Measurements from ENCODE around the gene BCR.

The BCR gene

GRCh38 chr22:23218053-23218866 lies 38.0 kb downstream of the BCR start:
- DNase-seq (ENCODE audit: low read depth): no peak

GRCh38 chr22:23218867-23219251 lies 38.5 kb downstream of the BCR start:
- no peak for DNase-seq (ENCODE audit: low read depth)

DNA sequence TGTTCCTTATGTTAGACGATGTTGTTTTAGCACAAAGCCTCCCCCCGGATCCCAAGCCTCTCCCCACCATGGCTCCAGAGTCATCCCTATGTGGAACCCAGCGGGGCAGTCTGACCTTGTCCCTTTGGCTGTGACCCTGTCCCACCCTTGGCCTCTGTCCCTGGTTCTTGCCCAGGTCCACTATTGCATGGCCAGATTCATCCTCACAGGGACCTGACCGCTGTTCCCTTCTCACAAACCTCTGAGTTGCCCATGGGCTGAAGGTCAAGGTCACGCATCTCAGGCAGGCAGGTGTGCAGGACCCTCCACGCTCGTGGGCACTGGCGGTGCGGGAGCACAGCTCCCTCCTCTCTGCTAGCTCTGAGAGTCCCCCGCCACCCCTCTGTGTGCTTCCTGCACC lies 39.0 kb downstream of the BCR start:
- DNase-seq (ENCODE audit: low read depth): no peak

DNA sequence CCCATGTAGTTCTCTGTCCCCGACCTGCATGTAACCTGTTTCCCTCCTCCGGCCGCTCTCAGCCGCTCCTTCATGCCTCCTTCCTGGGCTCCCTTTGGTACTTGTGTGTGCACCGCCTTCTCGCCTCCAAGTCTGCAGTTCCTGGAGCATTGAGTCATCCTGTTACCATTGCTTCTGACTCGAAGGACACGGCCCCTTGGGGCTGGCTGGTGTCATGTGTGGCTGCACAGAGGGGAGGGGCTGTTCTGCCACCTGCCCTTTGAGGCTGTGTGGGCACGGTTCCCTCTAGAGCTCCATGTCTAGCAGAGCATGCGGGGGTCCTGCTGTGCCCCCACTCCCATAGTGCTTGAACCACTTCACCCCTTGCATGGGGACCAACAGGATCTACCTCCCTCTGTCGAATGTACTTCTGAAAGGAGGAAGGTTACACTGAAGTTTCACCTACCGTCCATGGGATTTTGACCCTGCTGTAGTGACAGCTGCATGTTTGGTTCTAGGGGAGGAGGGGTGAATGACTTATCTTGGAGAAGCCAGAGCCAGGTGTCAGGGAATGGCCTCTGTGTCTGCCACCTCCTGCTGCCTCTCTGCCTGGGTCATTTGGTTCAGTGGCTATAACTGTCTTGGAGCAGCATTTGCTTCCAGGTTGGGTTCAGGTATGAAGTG lies 39.6 kb downstream of the BCR start:
- DNase-seq (ENCODE audit: low read depth): peak; percentile 39

GRCh38 chr22:23220485-23221350 lies 40.4 kb downstream of the BCR start:
- DNase-seq (ENCODE audit: low read depth): no peak

- DNase-seq (ENCODE audit: low read depth): no peak
Observed at GRCh38 chr22:23221351-23221804, 41.1 kb downstream of the BCR start.

DNA sequence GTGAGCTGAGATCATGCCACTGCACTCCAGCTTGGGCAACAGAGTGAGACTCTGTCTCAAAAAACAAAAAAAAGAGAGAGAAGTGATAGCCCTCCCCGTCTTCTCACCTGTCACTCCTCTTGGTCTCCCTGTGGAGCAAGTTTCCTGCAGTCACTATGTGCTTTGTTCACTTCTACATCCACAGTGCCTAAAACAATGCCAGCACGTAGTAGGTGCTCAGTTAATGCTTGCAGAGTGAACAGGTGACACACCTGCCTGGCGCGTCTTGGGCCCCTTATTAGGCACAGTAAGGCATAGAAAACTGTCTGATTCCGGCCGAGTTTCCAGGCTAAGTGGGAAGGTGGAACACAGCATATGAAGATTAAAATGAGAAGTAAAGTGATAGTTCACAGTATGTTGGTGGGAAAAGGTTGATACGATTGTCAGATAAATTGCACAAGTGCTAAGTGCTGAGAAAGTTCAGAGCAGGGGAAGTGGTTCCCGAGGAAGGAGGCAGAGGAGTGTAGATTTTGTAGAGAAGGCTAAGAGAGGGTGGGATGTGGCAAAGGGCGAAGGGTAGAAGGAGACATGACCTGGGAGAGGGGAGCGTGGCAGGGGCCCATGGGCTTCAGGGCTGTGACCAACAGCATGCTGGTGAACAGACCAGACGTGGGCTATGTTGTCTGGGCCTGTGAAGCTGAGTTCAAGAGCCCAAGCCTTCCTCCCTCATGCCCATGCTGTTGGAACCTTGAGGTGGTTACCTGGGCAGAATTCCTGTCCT lies 41.9 kb downstream of the BCR start:
- no peak for DNase-seq (ENCODE audit: low read depth)

DNA sequence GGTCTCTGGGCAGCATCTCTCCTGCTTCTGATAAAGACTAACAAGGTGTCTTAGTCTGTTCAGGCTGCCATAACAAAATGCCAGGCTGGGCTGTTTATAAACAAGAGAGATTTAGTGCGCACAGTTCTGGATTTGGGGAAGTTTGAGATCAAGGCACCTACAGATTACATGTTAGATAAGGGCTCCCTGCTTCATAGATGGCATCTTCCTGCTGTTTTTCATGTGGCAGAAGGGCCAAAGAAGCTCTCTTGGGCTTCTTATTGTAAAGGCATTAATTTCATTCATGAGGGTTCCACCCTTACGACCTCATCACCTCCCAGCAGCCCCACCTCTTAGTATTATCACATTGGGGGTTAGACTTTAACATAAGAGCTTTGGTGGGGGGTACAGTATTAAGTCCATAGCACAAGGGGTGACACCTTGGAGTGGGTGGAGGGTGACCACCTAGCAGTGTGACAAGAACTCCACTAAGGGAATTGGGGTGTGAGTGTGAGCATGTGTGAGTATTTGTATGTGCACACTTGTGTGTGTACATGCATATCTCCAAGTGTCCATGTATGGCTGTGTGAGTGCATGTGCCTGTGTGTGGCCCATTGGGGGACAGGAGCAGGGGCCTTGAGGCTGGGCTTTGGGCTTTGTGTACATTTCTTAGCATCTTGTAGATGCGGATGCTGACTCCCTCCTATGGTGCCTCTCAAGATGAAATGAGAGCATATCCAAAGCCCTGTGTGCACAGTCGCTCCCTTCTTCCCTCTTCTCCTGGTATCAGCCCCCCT lies 42.7 kb downstream of the BCR start:
- no peak for DNase-seq (ENCODE audit: low read depth)

- DNase-seq (ENCODE audit: low read depth): no peak
Observed at GRCh38 chr22:23223569-23224317, 43.4 kb downstream of the BCR start.

DNA sequence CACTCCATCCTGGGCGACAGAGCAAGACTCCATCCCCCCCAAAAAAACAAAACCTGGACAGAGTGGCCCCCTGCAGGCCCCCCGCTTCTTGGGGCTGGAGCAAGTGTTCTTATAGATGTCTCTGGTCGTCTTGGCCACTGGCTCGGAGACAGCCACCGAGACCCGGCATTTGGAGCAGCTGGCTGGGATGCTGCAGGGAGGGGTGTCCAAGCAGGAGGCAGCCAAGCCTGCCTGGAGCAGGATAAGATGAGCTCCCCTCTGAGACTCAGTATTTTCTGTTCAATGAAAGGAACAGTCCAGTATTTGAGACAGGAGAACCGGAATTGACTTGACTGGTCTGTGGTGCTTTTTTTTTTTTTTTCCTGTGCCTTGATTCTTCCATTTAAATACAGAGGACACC lies 44.5 kb downstream of the BCR start:
- no peak for DNase-seq (ENCODE audit: low read depth)

DNA sequence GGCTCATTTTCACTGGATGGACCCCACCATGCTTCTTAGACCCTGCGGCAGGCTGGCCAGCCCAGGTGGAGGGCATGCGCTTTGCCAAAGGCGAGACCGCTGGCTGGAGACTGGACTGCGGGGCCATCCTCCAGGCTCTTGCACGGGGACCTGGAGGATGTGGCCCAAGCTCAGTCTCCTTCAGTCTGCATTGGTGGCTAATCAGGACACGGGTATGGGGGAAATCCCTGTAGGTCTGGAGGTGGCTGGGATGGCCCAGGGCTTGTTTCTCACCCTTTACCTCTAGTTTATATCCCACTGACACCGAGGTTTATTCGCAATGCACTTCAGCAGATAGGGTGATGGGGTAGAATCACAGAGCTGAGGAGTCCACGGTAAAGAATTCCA lies 45.0 kb downstream of the BCR start:
- no peak for DNase-seq (ENCODE audit: low read depth)

DNA sequence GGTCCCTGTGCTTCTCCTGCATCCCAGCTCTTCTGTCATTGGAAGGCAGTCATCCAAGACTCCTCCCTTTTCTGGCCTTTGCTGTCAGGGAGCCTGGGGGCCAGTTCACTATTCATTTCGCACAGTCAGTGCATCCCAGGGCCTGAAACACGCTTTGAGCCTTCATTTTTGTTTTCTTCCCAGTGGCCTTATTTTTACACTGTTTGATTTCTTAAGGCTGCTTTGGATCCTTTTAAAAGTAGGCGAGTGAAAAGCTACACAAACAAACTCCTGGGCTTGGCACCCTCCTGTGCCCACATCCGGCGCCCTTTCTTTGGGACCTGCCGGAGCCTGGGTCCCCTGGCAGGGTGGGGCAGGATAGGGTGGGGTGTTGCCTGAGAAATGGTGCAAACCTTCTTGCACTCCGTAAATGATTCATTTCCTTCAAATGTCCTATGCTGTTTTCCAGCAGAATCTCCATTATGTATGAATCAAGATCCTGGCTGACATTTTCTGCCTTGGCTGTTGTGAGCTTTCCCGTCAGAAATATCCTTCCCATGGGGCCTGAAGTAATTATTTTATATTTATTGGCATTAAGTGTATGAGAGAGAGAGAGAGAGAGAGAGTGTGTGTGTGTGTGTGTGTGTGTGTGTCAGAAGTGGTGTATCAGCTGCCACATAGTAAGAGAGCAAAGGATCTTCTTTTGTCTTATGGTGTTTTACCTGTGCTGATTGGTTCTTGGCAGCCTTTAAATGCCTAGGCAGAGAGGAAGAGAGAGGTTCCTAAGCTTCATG lies 45.6 kb downstream of the BCR start:
- no peak for DNase-seq (ENCODE audit: low read depth)

DNA sequence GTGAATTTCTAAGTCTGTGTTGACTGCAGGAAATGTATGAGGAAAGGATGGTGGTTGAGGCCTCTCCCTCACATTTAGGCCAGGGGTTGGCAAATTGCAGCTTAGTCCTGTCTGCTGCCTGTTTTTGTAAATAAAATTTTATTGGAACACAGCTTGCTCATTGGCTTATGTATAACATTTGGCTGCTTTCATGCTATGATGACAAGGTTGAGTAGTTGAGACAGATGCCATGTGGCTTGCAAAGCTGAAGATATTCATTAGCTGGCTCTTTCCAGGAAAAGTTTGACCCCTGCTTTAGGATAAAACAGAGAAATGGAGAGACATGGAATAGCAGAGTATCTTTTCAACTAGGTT lies 46.2 kb downstream of the BCR start:
- DNase-seq (ENCODE audit: low read depth): no peak

DNA sequence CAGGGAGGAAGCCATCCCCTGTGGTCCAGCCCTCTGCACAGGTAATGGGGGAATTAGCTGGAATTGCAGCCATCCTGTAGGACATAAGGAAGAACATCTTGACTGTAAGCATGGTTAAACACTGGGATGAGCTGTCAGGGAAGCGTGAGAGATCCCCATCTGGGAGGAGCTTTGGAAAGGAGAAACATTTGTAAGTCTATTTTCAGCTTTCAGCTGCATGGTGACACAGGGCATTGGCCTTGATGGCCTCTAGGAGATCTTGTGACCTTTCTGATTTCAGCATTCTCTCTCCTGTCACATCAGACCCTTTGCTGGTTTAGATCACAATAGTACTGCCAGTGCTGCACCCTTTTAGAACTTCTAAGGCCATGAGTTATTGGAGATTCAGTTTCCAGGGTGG lies 47.1 kb downstream of the BCR start:
- DNase-seq (ENCODE audit: low read depth): no peak

GRCh38 chr22:23228503-23228902 lies 48.2 kb downstream of the BCR start:
- DNase-seq (ENCODE audit: low read depth): no peak

DNA sequence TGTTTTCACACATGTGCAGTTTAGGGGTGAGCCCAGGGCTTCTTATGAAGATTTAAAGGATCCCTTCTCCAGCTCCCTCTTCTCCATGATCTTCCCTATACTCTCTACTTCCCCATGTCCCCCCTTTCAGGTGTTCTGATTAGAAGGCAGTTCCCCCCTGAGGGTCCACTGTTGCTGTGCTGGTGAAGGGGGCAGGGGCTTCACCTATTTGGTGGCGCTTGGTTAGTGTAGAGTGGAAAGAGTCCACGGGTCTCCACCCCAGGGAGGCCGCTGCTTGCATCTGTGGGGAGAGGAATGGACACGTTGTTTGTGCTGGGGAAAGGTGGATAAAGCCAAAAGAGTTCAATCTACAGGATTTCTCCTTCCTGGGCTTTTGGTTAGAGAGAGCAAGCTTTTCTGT lies 49.3 kb downstream of the BCR start:
- DNase-seq (ENCODE audit: low read depth): no peak

GRCh38 chr22:23230348-23231068 lies 50.2 kb downstream of the BCR start:
- DNase-seq (ENCODE audit: low read depth): no peak

- no peak for DNase-seq (ENCODE audit: low read depth)
Observed at GRCh38 chr22:23231471-23232093, 51.3 kb downstream of the BCR start.
